Measurements from ENCODE around the gene DAZL.

DNA sequence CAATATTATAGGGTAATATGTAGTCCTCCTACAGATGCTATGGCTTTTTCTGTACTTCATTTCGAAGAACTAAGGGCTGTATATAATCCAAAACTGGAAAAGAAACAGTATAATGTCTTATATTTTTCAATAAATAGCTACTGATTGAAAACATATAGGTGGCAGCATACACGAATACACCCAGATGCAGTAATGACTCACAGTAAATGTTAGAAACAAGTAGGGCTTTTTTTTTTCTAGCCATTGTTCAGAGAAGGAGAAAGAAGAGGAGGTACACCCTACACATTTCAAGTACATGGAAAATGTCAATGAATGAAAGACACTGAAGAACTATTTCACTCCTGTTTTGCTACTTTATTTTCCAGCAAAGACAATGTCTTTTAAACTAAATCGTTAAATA, 9.4 kb downstream of the DAZL start:
- no peak for TF ChIP-seq JUND (IDR thresholded peaks at IDR 0.05)
- TF ChIP-seq TCF12 (IDR thresholded peaks at IDR 0.05) = no peak
- no peak for TF ChIP-seq EZH2phosphoT487 (IDR thresholded peaks at IDR 0.05; ENCODE audit: borderline replicate concordance, low read depth)
- TF ChIP-seq, protein P1, sequence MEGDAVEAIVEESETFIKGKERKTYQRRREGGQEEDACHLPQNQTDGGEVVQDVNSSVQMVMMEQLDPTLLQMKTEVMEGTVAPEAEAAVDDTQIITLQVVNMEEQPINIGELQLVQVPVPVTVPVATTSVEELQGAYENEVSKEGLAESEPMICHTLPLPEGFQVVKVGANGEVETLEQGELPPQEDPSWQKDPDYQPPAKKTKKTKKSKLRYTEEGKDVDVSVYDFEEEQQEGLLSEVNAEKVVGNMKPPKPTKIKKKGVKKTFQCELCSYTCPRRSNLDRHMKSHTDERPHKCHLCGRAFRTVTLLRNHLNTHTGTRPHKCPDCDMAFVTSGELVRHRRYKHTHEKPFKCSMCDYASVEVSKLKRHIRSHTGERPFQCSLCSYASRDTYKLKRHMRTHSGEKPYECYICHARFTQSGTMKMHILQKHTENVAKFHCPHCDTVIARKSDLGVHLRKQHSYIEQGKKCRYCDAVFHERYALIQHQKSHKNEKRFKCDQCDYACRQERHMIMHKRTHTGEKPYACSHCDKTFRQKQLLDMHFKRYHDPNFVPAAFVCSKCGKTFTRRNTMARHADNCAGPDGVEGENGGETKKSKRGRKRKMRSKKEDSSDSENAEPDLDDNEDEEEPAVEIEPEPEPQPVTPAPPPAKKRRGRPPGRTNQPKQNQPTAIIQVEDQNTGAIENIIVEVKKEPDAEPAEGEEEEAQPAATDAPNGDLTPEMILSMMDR (IDR thresholded peaks at IDR 0.05) = no peak
- TF ChIP-seq NFIC (IDR thresholded peaks at IDR 0.05; ENCODE audit: borderline replicate concordance) = no peak
- no peak for TF ChIP-seq SMC3 (IDR thresholded peaks at IDR 0.05; ENCODE audit: low read depth, low read length)
- no peak for TF ChIP-seq FOSL2 (IDR thresholded peaks at IDR 0.05; ENCODE audit: borderline replicate concordance, low read depth)
- no peak for TF ChIP-seq GABPA (IDR thresholded peaks at IDR 0.05; ENCODE audit: low read depth)
- no peak for TF ChIP-seq SIN3A (IDR thresholded peaks at IDR 0.05; ENCODE audit: borderline replicate concordance, low read depth, low read length)
- no peak for TF ChIP-seq EP300 (IDR thresholded peaks at IDR 0.05; ENCODE audit: borderline replicate concordance in 1 of 2, low read depth in 1 of 2, low read length in 1 of 2)
- TF ChIP-seq TEAD4 (IDR thresholded peaks at IDR 0.05; ENCODE audit: borderline replicate concordance, insufficient read depth) = no peak
- no peak for TF ChIP-seq FOXM1 (IDR thresholded peaks at IDR 0.05; ENCODE audit: low read depth)
- no peak for TF ChIP-seq MXI1 (IDR thresholded peaks at IDR 0.05; ENCODE audit: low read depth, low read length)
- TF ChIP-seq RAD21 (IDR thresholded peaks at IDR 0.05; ENCODE audit: low read length) = no peak

Data from SK-N-SH (cell line).